Stimulated activated CD8-positive, alpha-beta memory T cell treated with anti-CD3 and anti-CD28 coated beads, Interleukin-7, amount 100 ng/mL, for 24 hours (primary cell): ENCODE data around the gene FIG4.
"Not testable (repeated sequence)": the region's sequence is repeated elsewhere in the genome, so short reads cannot be mapped to it uniquely, and the experiment has no call there.

ENCODE experiments used
- DNase-seq: peaks from one replicate; pipeline ENCODE4 v3.0.0-alpha.2; 2020; ENCODE audit warnings: low read depth

FIG4 gene

GRCh38 chr6:109795994-109796555 lies 105.0 kb downstream of the FIG4 start:
- DNase-seq: no peak

- no peak for DNase-seq
Measured at GRCh38 chr6:109799129-109799528, 108.0 kb downstream of the FIG4 start.

- no peak for DNase-seq
Measured at GRCh38 chr6:109799664-109800063, 108.6 kb downstream of the FIG4 start.

- no peak for DNase-seq
Measured at GRCh38 chr6:109800771-109801170, 109.7 kb downstream of the FIG4 start.

- DNase-seq: no peak
Measured at GRCh38 chr6:109801794-109802193, 110.7 kb downstream of the FIG4 start.

GRCh38 chr6:109804020-109804419 lies 112.9 kb downstream of the FIG4 start:
- no peak for DNase-seq

- no peak for DNase-seq
Measured at GRCh38 chr6:109807881-109808280, 116.8 kb downstream of the FIG4 start.

GRCh38 chr6:109808837-109809236 lies 117.7 kb downstream of the FIG4 start:
- DNase-seq: no peak

- no peak for DNase-seq
Measured at GRCh38 chr6:109815054-109815453, 124.0 kb downstream of the FIG4 start.

GRCh38 chr6:109816452-109817374 lies 125.6 kb downstream of the FIG4 start:
- no peak for DNase-seq

GRCh38 chr6:109820706-109821350 lies 129.7 kb downstream of the FIG4 start:
- no peak for DNase-seq

GRCh38 chr6:109821428-109821827 lies 130.3 kb downstream of the FIG4 start:
- DNase-seq: no peak

GRCh38 chr6:109824105-109824504 lies 133.0 kb downstream of the FIG4 start:
- DNase-seq: no peak

GRCh38 chr6:109826551-109826950 lies 135.5 kb downstream of the FIG4 start:
- DNase-seq: no peak

GRCh38 chr6:109831352-109831751 lies 140.3 kb downstream of the FIG4 start:
- not testable (repeated sequence) for DNase-seq

- no peak for DNase-seq
Measured at GRCh38 chr6:109834131-109834530, 143.0 kb downstream of the FIG4 start.

GRCh38 chr6:109834595-109835437 lies 143.7 kb downstream of the FIG4 start:
- DNase-seq: no peak

- no peak for DNase-seq
Measured at GRCh38 chr6:109840034-109840433, 148.9 kb downstream of the FIG4 start.

GRCh38 chr6:109840796-109841195 lies 149.7 kb downstream of the FIG4 start:
- no peak for DNase-seq

GRCh38 chr6:109841869-109842268 lies 150.8 kb downstream of the FIG4 start:
- no peak for DNase-seq

GRCh38 chr6:109852713-109853112 lies 161.6 kb downstream of the FIG4 start:
- DNase-seq: no peak

- no peak for DNase-seq
Measured at GRCh38 chr6:109853426-109853825, 162.3 kb downstream of the FIG4 start.
